ENCODE measurements around the gene DCAF4.

The DCAF4 gene

DNA sequence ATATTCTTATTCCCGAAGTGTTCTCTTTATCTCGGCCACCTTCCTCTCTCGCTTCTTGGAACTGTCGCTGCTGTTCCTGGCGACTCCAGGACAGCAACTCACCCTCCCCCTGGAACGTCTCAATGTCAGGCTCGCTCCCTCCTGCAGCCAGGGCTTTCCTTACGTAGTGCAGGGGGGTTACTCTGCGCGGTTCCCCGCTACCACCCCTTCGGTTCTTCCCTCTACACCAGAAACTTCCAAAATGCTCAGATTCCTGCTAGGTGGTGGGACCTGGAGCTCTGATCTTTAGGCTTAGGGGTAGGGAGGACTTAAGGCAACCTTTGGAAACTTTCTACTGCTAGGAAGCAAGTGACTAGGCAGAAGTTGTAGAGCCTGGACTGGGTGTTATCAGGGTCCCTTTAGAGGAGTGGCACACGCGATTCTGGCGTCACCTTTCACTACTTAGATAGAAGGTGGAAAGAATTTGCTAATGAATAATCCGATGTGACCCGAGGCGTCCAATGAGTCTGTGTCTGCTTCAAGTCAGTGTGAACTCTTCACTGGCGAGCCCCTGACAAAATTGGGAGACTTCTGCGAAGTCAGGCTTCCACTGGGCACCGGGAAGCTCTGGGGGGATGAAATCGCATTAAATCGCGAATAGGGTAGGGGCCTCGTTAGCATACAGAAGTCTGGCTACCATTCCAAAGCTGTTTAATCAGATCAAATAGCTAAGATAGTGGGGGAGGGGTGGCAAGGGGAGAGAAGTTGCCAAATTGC is 31.5 kb upstream of the DCAF4 start:
- no peak for DNase-seq

GRCh38 chr14:72898448-72898847 is 27.8 kb upstream of the DCAF4 start:
- no peak for DNase-seq

GRCh38 chr14:72901361-72901760 is 24.9 kb upstream of the DCAF4 start:
- no peak for DNase-seq

GRCh38 chr14:72902801-72903530 is 23.3 kb upstream of the DCAF4 start:
- DNase-seq = no peak

- no peak for DNase-seq
Observed at GRCh38 chr14:72903716-72904115, 22.5 kb upstream of the DCAF4 start.

- no peak for DNase-seq
Observed at GRCh38 chr14:72904218-72904617, 22.0 kb upstream of the DCAF4 start.

- DNase-seq = peak; percentile 12
Observed at GRCh38 chr14:72904840-72905561, 21.3 kb upstream of the DCAF4 start.

DNA sequence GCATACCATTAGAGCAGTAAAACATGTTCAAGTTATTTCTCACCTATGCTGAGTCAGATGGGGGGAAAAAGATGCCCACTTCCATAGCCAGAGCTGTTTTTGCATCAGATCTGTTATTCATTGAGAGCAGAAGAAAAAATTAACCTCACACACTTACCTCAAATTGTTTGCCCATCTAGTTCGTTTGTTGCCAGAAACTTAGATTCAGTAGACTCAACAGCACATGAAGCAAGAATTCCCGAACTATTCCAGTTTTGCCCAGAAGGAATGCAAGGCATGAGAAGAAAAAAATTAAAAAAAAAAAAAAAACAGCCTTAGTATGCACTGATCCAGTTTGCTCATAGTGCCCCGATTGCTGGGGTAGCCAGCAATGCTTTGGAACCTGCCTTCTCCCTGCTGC is 19.9 kb upstream of the DCAF4 start:
- no peak for DNase-seq

DNA sequence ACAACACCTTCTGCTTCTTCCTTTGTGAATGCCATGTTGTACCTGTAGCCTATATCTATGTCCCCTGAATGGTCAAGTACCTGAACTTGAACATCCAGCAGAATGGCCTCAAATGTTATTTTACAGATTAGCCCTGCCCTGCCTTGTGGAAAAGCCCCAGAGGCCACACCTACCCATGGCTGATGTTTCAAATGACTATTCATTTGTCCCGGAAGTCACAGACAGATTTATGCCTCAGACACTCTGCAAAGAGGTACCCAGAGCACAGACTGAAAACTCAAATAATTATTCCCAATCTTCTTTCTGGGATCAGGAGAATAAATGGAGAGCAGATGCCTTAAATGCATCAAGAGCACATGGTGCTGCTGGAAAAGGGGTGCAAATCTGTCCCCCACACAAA is 19.4 kb upstream of the DCAF4 start:
- no peak for DNase-seq

GRCh38 chr14:72907886-72908285 is 18.4 kb upstream of the DCAF4 start:
- DNase-seq = no peak

DNA sequence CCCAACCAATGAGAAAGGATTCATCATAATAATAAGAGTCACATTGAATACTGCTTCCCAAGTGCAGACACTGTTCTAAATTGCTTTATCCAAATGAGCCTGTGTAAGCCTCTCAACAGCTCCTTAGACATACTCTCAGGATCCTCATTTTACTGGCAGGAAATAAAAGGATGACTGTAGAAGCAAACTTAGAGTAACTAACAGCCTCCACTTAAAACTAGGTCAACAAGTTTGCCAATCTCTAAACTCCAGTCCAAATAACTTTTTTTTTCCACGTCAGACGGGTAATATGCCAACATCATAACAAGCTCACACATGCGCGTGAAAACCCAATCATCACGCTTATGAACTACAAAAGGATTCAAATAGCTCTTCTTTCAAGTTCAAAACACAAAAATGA is 17.1 kb upstream of the DCAF4 start:
- no peak for DNase-seq

DNA sequence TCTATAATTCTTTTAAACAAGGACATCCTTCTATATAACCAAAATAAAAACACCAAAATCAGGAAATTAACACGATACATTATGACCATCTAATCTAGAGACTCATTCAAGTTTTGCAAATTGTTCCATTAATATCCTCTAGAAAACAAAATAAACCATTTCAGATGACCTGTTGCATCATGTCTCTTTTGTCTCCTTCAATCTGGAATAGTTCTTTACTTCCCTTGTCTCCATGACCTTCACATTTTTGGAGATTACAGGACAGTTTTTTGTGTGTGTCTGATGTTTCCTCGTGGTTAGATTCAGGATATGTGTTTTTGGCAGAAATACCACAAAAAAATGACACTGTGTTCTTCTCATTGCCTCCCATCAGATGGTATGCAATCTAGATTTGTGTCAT is 12.5 kb upstream of the DCAF4 start:
- DNase-seq = no peak

GRCh38 chr14:72916174-72916573 is 10.1 kb upstream of the DCAF4 start:
- no peak for DNase-seq

DNA sequence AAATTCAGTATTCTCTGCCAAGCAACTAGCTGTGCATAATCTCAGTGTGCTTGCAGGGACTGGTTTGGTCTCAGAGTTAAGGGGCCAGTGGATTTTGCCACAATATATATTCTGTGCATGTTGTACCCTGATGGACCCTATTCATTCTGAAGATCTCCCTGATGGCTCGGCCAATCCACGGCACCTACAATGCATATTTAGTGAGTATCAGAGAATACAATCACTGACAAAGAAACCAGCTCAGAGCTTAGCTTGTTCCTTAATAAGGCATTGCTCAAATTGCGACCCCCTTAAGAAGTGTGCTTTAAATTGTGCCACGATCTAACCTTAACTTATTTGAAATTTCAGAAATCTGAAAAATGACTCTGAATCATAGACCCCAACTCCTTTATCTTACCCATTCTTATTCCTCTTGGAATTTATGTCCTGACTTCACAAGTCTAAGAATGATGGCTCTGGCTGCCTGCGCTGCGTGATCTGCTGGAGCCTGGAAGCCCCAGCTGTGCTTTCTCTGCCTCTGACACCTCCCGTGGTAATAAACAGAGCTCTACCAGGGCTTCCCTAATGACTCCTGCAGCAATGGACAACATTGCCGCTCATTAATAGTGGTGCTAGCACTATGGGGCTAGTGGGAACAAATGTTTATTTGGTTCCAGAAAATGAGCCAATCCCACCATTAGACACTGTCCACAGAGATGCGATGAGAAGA is 9.0 kb upstream of the DCAF4 start:
- no peak for DNase-seq

DNA sequence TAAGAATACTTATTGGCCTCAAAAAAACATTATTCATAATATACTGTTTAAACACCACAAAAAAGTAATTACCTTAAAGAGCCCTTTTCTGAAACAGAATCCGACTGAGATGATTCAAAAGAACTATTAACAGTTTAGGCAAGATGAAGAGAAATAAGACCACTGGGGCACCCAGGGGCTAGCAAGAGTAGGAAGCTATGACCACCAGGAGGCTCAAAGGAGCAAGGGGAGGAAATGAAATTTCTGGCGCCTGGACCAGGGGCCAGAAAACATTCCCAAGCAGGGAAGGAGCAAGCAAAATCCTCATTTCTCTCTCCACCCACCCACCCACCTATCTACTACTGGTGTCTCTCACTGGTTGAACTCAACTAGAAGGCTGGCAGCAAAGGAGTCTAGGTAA is 6.3 kb upstream of the DCAF4 start:
- no peak for DNase-seq

DNA sequence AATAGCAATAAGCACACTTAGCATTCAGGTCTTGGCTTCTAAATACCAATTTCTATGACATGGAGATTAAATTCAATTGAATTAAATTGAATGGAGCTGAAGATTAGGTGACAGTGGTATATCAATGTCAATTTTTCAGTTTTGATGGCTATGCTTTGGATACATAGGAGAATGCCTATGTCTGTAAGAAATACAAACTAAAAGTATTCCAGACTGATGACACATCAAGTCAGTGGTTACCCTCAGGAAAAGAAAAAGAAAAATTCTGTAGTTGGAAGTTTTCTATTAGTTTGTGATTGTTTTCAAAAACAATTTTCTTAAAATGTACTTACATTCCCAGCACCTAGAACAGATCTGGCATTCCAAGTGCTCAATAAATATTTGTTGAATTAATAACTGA is 4.9 kb upstream of the DCAF4 start:
- no peak for DNase-seq

- DNase-seq = no peak
Observed at GRCh38 chr14:72924337-72924736, 1.9 kb upstream of the DCAF4 start.

DNA sequence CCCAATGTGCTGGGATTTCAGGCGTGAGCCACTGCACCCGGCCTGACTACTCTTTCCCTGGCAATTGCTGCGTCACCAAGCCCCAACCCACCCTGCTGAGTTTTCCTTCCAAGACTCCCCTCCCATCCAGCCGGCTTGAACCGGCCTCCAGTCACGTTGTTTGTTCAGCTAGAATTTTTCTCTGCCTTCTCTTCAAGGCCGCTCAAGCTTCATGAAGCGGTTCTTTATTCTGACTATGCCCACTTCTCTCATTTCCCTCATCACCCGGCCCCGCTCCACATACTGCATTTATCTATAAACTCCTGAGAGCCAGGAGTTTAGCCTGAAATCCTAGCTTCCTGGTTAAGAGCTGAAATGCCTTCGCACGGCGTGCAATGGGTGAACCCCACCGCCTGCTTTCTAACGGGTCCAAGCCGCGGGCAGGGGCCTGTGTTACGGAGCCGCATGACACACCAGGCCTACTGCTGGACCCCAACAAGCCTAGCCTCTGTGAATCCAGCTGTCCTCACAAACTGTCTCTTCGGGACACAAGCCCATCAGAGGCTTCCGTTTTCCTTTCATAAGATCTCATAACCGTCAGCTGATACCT is 999 bp upstream of the DCAF4 start:
- no peak for DNase-seq

GRCh38 chr14:72925815-72926291 is 411 bp upstream of the DCAF4 start:
- no peak for DNase-seq

- DNase-seq = no peak
Observed at GRCh38 chr14:72928872-72929271, 2.6 kb downstream of the DCAF4 start.

- DNase-seq = no peak
Observed at GRCh38 chr14:72929316-72930080, 3.2 kb downstream of the DCAF4 start.

DNA sequence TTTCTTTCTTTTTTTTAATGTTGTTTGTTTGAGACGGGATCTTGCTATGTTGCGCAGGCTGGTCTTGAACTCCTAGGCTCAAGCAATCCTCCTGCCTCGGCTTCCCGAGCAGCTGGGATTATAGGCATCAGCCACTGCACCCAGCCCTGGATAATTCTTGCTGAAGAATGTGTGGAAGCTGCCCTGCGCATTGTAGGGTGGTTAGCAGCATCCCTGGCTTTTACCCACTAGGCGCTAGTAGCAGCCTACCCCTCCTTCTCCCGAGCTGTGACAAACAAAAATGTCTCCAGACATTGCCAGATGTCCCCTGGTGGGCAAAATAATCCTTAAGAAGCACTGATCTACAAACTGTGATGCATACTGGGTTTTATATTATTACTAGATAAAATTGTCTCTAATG is 6.6 kb downstream of the DCAF4 start:
- DNase-seq = no peak

All from NCI-H1092 (cell line).